ENCODE results near the gene BBX.

Gene BBX

DNA sequence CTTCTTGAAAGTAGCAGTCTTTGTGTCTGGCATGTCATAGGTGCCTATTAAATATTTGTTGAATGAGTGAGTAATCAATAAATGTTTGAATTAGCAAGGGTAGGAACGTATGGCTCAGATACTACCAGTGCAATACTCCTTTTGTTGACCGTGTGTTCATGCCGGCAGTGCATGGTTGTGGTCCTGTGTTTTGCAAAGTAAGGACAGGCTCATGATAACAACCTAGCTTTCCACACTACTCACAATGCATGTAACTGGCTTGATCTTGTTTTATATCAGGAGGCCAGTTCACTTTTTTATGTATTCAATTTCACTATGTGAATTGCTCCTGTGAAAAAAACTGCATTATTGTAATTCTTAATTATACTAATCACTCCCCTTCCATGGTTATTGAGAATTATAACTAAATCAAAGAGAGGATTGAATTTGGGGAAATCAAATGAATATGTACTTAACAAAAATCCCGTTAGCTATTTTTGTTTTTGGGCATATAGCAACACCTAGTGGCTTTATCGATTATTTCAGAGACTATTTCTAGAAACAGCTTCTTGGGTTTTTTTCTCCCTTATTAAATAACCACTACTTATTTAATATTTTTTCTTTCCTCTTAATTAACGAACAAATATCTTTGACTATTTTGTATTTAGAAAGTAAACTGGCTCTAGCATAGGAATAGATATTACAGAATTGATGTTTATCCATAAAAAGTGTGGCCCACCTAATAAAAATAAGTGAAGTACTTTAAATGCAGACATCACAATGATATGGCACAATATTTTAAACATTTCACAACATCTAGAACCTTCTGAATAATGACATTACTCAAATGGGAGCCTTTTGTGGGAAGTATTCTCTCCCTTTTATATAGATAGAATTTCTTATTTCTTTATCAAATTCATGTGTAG, 218.5 kb downstream of the BBX start:
- no peak for FAIRE-seq
- no peak for DNase-seq (ENCODE audit: insufficient read length)
- no peak for TF ChIP-seq POLR2A (IDR thresholded peaks at IDR 0.05; ENCODE audit: low read depth, low read length)
- TF ChIP-seq POLR2AphosphoS5 (IDR thresholded peaks at IDR 0.05; ENCODE audit: low read depth, low read length): no peak
- TF ChIP-seq TAF1 (IDR thresholded peaks at IDR 0.05; ENCODE audit: borderline replicate concordance, low read depth, low read length): no peak

DNA sequence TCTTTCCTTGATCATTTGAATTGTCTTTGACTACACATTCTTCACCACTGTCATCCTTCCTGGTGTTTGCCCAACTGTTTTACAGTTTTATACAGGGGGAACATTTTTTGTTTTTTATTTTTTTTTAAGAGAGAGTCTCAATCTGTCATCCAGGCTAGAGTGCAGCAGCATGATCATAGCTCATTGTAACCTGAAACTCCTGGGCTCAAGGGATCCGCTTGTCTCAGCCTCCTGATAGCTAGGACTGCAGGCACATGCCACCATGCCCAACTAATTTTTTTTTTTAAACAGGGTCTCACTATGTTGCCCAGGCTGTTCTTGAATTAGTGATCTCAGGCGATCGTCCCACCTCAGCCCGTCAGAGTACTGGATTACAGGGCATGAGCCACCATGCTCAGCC, 222.6 kb downstream of the BBX start:
- FAIRE-seq: no peak
- DNase-seq (ENCODE audit: insufficient read length): no peak
- no peak for TF ChIP-seq POLR2AphosphoS5 (IDR thresholded peaks at IDR 0.05; ENCODE audit: low read depth, low read length)
- TF ChIP-seq TAF1 (IDR thresholded peaks at IDR 0.05; ENCODE audit: borderline replicate concordance, low read depth, low read length): no peak
- TF ChIP-seq POLR2A (IDR thresholded peaks at IDR 0.05; ENCODE audit: low read depth, low read length): no peak

DNA sequence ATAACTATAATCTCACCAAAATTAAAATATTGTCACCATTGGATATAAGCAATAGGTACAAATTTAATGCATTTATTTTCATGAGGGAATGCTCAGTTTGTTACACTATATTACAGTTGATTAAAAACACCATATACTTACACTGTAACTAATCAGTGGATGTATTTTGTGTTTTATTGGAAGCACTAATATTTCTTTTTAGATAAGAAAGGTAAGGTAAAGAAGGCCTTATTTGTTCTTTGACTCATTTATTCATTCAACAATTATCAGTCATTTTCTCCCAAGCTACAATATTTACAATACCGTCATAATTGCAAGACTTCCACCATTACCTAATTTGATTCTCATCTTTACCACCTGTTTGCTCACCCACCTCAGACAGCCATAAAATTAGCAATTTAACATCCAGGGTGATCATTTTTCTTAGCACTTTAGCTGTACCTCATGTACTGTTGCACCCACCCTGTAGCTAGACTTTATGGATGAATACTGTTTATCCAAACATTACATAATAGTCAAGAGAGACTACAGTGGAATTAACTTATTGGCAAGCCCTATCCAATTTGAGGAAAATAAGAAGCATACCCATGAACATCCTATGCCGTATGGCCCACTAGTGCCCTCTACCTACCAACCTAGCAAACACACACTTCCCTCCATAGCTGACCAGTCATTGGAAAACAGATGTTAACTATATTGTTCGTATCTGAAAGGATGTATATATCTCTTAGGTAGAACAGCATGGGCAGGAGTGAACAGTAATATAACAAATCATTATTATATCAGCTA, 229.6 kb downstream of the BBX start:
- TF ChIP-seq POLR2AphosphoS5 (IDR thresholded peaks at IDR 0.05; ENCODE audit: low read depth, low read length): no peak
- TF ChIP-seq TAF1 (IDR thresholded peaks at IDR 0.05; ENCODE audit: borderline replicate concordance, low read depth, low read length): no peak
- no peak for TF ChIP-seq POLR2A (IDR thresholded peaks at IDR 0.05; ENCODE audit: low read depth, low read length)
- DNase-seq (ENCODE audit: insufficient read length) (no peak), FAIRE-seq (peak; percentile 53)

DNA sequence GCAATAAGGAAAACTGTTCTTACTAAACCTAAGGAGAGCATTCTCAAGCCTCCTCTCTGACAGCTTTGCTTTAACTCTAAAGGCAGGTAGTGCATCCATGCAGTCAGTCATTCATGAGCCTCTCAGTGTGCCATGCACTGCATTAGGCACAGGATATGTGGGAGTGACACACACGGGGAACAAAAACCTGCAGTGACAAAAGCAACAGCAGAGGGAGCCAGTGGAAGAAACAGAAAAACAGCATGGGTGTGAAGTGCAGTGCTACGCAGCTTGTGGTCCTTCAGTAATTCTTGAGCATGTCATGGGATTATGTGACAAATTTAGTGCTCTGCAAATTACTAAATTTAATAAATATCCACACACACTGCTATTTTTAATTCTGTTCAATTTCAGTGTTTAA, 230.7 kb downstream of the BBX start:
- DNase-seq (ENCODE audit: insufficient read length) (no peak), FAIRE-seq (peak; percentile 24)
- TF ChIP-seq POLR2A (IDR thresholded peaks at IDR 0.05; ENCODE audit: low read depth, low read length) (no peak), POLR2AphosphoS5 (IDR thresholded peaks at IDR 0.05; ENCODE audit: low read depth, low read length) (no peak), TAF1 (IDR thresholded peaks at IDR 0.05; ENCODE audit: borderline replicate concordance, low read depth, low read length) (no peak)

DNA sequence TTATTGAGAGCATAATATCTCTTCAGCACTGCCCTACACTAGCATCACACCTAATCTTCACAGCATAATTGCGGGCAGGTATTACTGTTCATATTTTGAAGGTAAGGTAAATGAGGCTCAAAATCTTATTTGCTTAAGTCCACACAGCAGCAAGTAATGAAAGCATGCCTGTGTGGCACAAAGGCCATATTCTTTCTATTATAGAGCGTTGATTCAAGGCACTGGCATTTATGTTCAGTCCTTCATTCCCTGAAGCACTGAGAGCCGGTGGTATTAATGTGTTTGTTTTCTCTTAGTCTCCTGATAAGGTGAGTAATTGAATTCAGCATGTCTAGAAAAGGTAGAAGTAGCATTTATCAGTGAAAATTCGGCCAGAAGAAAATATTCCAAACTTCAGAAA, 231.2 kb downstream of the BBX start:
- TF ChIP-seq POLR2A (IDR thresholded peaks at IDR 0.05; ENCODE audit: low read depth, low read length) (no peak), POLR2AphosphoS5 (IDR thresholded peaks at IDR 0.05; ENCODE audit: low read depth, low read length) (no peak), TAF1 (IDR thresholded peaks at IDR 0.05; ENCODE audit: borderline replicate concordance, low read depth, low read length) (no peak)
- no peak for DNase-seq (ENCODE audit: insufficient read length)
- FAIRE-seq: no peak

DNA sequence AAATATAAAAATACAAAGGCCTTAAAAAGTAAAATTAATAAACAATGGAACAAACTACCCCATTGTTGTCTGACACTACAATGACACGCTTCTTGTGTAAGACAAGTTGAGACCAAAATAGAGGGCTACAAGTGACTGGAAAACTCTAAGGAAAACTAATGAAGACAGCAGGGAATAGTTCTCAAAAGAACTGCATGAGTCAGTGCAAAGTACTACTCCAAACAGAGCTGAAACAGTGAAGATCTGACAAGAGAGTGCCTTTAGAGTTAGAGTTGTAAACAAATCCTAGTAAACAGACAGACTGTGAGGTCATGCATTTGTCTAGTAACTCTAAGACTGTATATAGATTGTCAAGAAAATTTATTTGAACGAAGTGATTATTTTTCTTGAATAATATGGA, 233.9 kb downstream of the BBX start:
- no peak for TF ChIP-seq POLR2A (IDR thresholded peaks at IDR 0.05; ENCODE audit: low read depth, low read length)
- TF ChIP-seq TAF1 (IDR thresholded peaks at IDR 0.05; ENCODE audit: borderline replicate concordance, low read depth, low read length): no peak
- no peak for TF ChIP-seq POLR2AphosphoS5 (IDR thresholded peaks at IDR 0.05; ENCODE audit: low read depth, low read length)
- FAIRE-seq (no peak), DNase-seq (ENCODE audit: insufficient read length) (no peak)

DNA sequence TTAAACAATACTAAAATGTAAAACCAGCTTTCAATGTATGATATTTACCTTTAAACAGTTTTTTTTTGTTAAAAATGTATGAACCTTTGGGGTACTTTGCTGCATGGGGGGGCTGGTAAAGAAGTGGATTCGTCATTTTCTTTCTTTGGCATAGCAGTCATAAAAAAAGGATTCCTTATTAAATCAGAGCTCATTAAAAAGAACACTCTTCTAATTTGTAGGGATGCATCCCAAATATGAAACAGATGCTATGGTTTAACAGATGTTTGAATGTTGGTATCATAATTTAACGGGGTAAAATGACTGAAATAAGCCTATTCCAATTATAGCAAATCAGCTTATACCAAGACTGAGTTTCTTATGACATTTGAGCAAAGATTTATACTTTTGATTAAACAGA, 234.4 kb downstream of the BBX start:
- DNase-seq (ENCODE audit: insufficient read length): no peak
- no peak for FAIRE-seq
- no peak for TF ChIP-seq POLR2AphosphoS5 (IDR thresholded peaks at IDR 0.05; ENCODE audit: low read depth, low read length)
- TF ChIP-seq POLR2A (IDR thresholded peaks at IDR 0.05; ENCODE audit: low read depth, low read length): no peak
- no peak for TF ChIP-seq TAF1 (IDR thresholded peaks at IDR 0.05; ENCODE audit: borderline replicate concordance, low read depth, low read length)

DNA sequence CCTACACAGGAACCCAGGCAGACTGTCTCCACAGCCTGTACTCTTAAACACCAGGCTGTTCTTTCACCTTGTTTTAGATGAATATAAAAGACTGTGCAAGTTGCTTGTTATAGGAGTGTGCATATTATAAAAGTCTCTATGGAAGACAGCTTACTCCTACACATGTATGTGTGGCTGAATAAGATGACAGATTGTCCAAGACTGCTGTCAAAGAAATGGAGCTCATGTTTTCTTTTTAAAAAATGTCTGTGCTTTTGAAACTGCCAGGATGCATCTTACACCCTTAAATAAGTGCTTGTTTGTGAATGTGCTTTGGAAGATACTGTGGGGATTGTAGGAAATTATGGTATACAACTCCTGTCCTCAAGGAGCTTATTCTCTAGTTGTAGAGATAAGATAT, 237.4 kb downstream of the BBX start:
- TF ChIP-seq POLR2A (IDR thresholded peaks at IDR 0.05; ENCODE audit: low read depth, low read length): no peak
- no peak for TF ChIP-seq POLR2AphosphoS5 (IDR thresholded peaks at IDR 0.05; ENCODE audit: low read depth, low read length)
- TF ChIP-seq TAF1 (IDR thresholded peaks at IDR 0.05; ENCODE audit: borderline replicate concordance, low read depth, low read length): no peak
- FAIRE-seq (peak; percentile 21), DNase-seq (ENCODE audit: insufficient read length) (no peak)

DNA sequence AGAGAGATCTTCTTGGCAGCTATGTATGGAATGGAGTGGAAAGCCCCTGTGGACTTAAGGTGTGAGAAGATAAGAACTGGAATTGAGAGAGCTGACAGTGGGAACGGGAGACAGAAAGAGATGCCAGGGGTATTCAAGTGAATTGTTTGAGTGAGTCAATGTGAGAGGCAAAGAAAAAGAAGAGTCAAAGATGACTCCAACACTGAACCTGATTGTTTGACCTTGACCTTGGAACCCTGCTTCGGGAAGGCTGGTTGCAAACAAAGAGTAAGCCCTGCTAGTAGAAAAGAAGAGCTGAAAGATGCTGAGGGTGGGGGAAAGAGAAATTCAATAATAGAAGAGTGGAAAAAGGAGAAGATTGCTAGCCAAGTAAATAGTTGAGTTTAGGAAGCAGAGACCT, 238.6 kb downstream of the BBX start:
- DNase-seq (ENCODE audit: insufficient read length) (no peak), FAIRE-seq (no peak)
- TF ChIP-seq TAF1 (IDR thresholded peaks at IDR 0.05; ENCODE audit: borderline replicate concordance, low read depth, low read length) (no peak), POLR2AphosphoS5 (IDR thresholded peaks at IDR 0.05; ENCODE audit: low read depth, low read length) (no peak), POLR2A (IDR thresholded peaks at IDR 0.05; ENCODE audit: low read depth, low read length) (no peak)

DNA sequence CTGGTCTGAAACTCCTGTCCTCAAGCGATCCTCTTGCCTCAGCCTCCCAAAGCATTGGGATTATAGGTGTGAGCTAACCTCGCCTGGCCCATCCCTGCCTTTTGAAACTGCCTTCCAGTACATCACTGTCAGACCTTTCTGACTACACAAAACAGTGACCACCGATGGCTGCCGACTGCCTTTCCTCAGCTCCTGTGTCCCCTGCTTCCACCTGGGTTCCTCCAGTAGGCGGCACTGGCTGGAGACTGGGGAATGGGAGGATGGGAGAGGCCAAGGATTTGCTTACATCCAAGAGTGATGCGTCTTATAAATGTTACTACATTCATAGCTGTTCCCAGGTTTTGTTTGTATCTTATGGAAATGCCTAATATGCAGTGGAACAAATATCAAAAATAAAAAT, 242.8 kb downstream of the BBX start:
- no peak for FAIRE-seq
- DNase-seq (ENCODE audit: insufficient read length): no peak

DNA sequence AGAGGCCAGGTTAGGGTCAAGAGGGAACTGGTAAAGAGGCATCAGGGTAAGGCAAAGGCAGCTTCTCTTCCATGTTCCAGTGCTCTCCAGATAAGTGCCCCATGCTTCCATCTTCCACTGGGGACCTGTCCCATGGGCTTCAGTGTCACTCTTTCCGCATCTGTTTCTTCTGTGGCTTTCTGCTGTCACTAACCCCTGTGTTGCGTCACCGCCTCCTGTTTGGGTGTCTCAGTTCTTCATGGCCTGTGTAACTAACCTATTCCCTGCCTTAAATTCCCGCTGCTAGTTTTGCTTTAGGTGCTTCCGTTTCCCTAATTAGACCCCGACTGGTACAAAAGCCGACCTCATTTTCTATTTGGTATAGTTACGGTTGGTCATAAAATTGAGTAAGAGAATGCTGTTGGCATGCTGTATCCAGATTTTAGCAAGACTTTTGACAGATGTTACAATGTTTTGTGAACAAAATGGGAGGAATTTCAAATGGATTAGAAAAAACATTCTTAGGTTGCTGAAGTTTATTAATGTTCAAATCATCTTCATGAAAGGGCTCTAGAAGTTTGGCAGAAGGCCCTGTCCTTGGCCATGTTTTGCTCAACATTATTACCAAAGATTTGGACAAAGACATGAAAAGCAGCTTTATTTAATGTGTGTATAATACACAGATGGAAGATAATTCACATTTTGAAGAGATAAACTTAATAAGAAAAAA, 245.3 kb downstream of the BBX start:
- TF ChIP-seq POLR2A (IDR thresholded peaks at IDR 0.05; ENCODE audit: low read depth, low read length): no peak
- TF ChIP-seq POLR2AphosphoS5 (IDR thresholded peaks at IDR 0.05; ENCODE audit: low read depth, low read length): no peak
- FAIRE-seq (no peak), DNase-seq (ENCODE audit: insufficient read length) (no peak)

More for the DNA sequence above, 242.8 kb downstream of the BBX start:
- TF ChIP-seq POLR2AphosphoS5 (IDR thresholded peaks at IDR 0.05; ENCODE audit: low read depth, low read length) (no peak), TAF1 (IDR thresholded peaks at IDR 0.05; ENCODE audit: borderline replicate concordance, low read depth, low read length) (no peak)

Measured in GM12892 (cell line).